Suprapubic skin (tissue), 4 donors: ENCODE results near the gene FOXM1. TPM values are rescaled to one million over a fixed set of nuclear protein-coding genes. Genes with fewer than 3 reads are reported as not detected.
"Not testable (repeated sequence)": the region's sequence is repeated elsewhere in the genome, so short reads cannot be mapped to it uniquely, and the experiment has no call there.

Source experiments
- DNase-seq, 2 donors: peaks; one replicate each; pipeline ENCODE4 v3.0.0-alpha.2; 2019; ENCODE audit warnings: low spot score in 2 of 2
- H3K27ac ChIP-seq: fragments of 200-600 bp; sonication (generic); one replicate; pipeline ENCODE4 v1.5.1; 2019
- H3K27me3 ChIP-seq: fragments of 200-600 bp; sonication (generic); one replicate; pipeline ENCODE4 v1.5.1; 2019
- H3K36me3 ChIP-seq: fragments of 200-600 bp; sonication (generic); one replicate; pipeline ENCODE4 v1.5.1; 2019
- H3K4me1 ChIP-seq: fragments of 200-600 bp; sonication (generic); one replicate; pipeline ENCODE4 v1.5.1; 2019
- H3K4me3 ChIP-seq: fragments of 200-600 bp; sonication (generic); one replicate; pipeline ENCODE4 v1.5.1; 2019; ENCODE audit warnings: mild to moderate bottlenecking
- H3K9me3 ChIP-seq: fragments of 200-600 bp; sonication (generic); one replicate; pipeline ENCODE4 v1.5.1; 2019
- EP300 ChIP-seq: sonication (generic); formaldehyde crosslinking; IDR thresholded peaks from one replicate; pipeline ENCODE4 v1.6.1; 2017; ENCODE audit warnings: antibody characterized with exemption
- POLR2A ChIP-seq, 2 donors: fragments of 450-650 bp; IDR thresholded peaks; one replicate each; pipeline ENCODE4 v1.6.1; 2017; ENCODE audit warnings: antibody characterized with exemption in 2 of 2, mild to moderate bottlenecking in 2 of 2, moderate library complexity in 2 of 2
- POLR2AphosphoS5 ChIP-seq, 3 donors: sonication (generic); formaldehyde crosslinking; IDR thresholded peaks; one replicate each; pipeline ENCODE4 v1.6.1; 2017; ENCODE audit warnings: antibody characterized with exemption in 3 of 3
- WGBS: methylation state at CpG from one replicate; pipeline ENCODE4 v1.1.5; 2018; 5-methylcytosine and 5-hydroxymethylcytosine counted together
- total RNA-seq, 4 donors: library from RNA; depleted of rRNA; stranded (reverse); fragments of >200 nt; gene quantifications; one replicate each; pipeline ENCODE4 v1.1.0, GENCODE V29; 2016
- TF ChIP-seq, protein P1 (sequence below), 2 donors: fragments of 200-600 bp in 1 of 2; fragments of 450-650 bp in 1 of 2; sonication (generic) in 1 of 2; IDR thresholded peaks; one replicate each; pipeline ENCODE4 v1.5.1; 2016 to 2019; ENCODE audit warnings: antibody characterized with exemption in 2 of 2, mild to moderate bottlenecking in 1 of 2, moderate library complexity in 1 of 2

FOXM1 gene
- total RNA-seq, 4 donors from 2014 or later, result 4.1 to 9.2 (median 7.1) TPM

GRCh38 chr12:2864198-2864597, 12.8 kb downstream of the FOXM1 start:
- Histone ChIP-seq H3K27me3 (no peaks in the 10 kb centered on the region), H3K27ac (no peak overlapping the region), H3K4me3 (no peak overlapping the region), H3K9me3 (no peaks in the 10 kb centered on the region), H3K36me3 (peaks cover 15% of the 10 kb centered on the region), H3K4me1 (no peaks in the 10 kb centered on the region)
- TF ChIP-seq, protein P1, sequence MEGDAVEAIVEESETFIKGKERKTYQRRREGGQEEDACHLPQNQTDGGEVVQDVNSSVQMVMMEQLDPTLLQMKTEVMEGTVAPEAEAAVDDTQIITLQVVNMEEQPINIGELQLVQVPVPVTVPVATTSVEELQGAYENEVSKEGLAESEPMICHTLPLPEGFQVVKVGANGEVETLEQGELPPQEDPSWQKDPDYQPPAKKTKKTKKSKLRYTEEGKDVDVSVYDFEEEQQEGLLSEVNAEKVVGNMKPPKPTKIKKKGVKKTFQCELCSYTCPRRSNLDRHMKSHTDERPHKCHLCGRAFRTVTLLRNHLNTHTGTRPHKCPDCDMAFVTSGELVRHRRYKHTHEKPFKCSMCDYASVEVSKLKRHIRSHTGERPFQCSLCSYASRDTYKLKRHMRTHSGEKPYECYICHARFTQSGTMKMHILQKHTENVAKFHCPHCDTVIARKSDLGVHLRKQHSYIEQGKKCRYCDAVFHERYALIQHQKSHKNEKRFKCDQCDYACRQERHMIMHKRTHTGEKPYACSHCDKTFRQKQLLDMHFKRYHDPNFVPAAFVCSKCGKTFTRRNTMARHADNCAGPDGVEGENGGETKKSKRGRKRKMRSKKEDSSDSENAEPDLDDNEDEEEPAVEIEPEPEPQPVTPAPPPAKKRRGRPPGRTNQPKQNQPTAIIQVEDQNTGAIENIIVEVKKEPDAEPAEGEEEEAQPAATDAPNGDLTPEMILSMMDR (IDR thresholded peaks at IDR 0.05), result no peak
- TF ChIP-seq POLR2AphosphoS5 (IDR thresholded peaks at IDR 0.05) (no peak), EP300 (no peak), POLR2A (IDR thresholded peaks at IDR 0.05) (no peak)
- 95% methylated on average over 9 of the region's 9 CpGs for WGBS
- DNase-seq, result no peak

- H3K4me3 ChIP-seq, H3K27ac ChIP-seq, DNase-seq, H3K4me1 ChIP-seq, H3K9me3 ChIP-seq, H3K27me3 ChIP-seq: not testable (repeated sequence)
- 94% methylated on average over 7 of the region's 7 CpGs for WGBS
- H3K36me3 ChIP-seq, result peaks cover 23% of the 10 kb centered on the region
Observed at GRCh38 chr12:2863402-2863801, 13.6 kb downstream of the FOXM1 start.

DNA sequence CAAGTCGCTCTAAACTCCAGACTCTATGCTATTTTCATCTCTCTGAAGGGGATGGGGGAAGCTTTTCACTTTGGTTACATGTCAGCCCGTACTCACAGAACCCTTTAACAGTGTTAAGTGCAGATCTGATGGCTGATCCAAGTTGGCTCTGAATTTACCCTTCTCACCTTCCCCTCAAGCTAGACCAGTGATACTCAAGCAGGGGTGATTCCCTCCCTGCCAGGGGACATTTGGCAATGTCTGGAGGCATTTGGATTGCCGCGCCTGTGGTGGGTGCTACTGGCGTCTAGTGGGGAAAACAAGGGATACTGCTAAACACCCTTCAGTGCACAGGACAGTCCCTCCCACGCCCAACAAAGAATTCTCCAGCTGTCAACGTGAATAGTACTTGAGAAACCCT, 14.1 kb downstream of the FOXM1 start:
- Histone ChIP-seq H3K27ac (no peak overlapping the region), H3K36me3 (peaks cover 28% of the 10 kb centered on the region), H3K27me3 (no peaks in the 10 kb centered on the region), H3K9me3 (no peaks in the 10 kb centered on the region), H3K4me1 (no peaks in the 10 kb centered on the region), H3K4me3 (no peak overlapping the region)
- 85% methylated on average over 6 of the region's 7 CpGs for WGBS
- DNase-seq, result no peak
- TF ChIP-seq, protein P1 (IDR thresholded peaks at IDR 0.05), result no peak
- no peak for TF ChIP-seq POLR2AphosphoS5 (IDR thresholded peaks at IDR 0.05)
- TF ChIP-seq POLR2A (IDR thresholded peaks at IDR 0.05), result no peak
- TF ChIP-seq EP300, result no peak

DNA sequence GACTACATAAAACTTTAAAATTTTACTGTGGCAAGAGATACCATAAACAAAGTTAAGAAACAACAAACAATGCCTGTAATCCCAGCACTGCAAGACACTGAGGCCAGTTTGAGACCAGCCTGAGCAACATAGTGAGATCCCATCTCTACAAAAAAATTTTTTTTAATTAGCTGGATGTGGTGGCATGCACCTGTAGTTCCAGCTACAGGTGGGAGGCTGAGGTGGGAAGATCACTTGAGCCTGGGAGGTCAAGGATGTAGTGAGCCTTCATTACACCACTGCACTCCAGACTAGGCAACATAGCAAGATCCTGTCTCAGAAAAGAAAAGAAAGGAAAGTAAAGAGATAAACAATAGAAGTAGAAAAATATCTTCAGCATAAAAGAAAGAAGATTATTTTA, 16.8 kb downstream of the FOXM1 start:
- Histone ChIP-seq H3K36me3 (peaks cover 35% of the 10 kb centered on the region), H3K4me1 (no peaks in the 10 kb centered on the region), H3K27me3 (no peaks in the 10 kb centered on the region), H3K4me3 (no peak overlapping the region), H3K9me3 (no peaks in the 10 kb centered on the region), H3K27ac (no peak overlapping the region)
- DNase-seq, result no peak
- TF ChIP-seq EP300 (no peak), POLR2AphosphoS5 (IDR thresholded peaks at IDR 0.05) (no peak), POLR2A (IDR thresholded peaks at IDR 0.05) (no peak)
- TF ChIP-seq, protein P1 (IDR thresholded peaks at IDR 0.05), result no peak

DNA sequence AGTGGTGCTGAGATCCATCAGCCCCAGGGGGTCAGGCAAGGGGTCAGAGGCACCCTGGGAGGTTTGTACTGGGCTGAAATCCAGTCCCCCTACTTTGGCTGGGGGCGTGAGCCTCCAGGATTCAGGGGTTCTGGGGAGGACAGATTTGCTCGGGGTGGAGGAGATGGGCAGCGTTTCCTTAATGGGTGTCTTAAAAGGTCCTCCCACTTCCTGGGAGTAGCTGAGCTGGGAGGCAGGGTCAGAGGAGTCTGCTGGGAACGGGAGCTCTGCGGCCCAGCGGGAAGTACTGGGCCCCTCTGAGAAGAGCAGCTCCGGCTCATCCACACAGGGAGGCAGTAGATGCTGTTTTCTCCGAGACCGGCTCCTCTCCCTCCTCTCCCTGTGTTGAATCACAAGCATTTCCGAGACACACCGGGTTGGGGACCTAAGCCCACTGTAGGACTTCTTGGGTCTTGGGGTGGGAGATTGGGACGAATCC, 18.0 kb downstream of the FOXM1 start:
- Histone ChIP-seq H3K9me3 (no peaks in the 10 kb centered on the region), H3K27me3 (no peaks in the 10 kb centered on the region), H3K4me1 (no peaks in the 10 kb centered on the region), H3K36me3 (peaks cover 27% of the 10 kb centered on the region), H3K27ac (no peak overlapping the region), H3K4me3 (no peak overlapping the region)
- WGBS, result 86% methylated on average over 7 of the region's 12 CpGs
- DNase-seq, result no peak
- TF ChIP-seq POLR2AphosphoS5 (IDR thresholded peaks at IDR 0.05) (no peak), POLR2A (IDR thresholded peaks at IDR 0.05) (no peak), EP300 (no peak)
- TF ChIP-seq, protein P1 (IDR thresholded peaks at IDR 0.05), result no peak

DNA sequence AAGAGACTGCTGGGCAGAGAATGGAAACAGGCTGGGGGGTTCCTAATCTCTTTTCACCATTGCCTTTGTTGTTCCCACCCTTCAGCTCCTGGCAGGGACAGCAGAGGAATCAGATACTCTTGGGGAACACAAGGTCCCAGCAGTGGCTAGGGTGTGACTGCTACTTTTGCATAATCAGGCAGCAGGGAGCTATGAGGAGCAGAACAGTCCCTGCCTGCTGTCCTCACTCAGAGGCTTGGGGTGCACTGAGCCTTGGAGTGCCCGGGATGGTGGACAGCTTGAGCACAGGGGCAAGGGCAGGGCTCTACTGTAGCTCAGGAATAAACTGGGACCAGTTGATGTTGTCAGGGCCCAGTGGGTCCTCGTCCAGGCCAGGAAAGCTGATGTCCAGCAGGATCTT, 18.6 kb downstream of the FOXM1 start:
- no peak overlapping the region for H3K27ac ChIP-seq
- WGBS, result no CpG with 5 or more reads among the region's 2 CpGs

More for the DNA sequence above, 18.6 kb downstream of the FOXM1 start:
- TF ChIP-seq EP300 (no peak), POLR2A (IDR thresholded peaks at IDR 0.05) (no peak), POLR2AphosphoS5 (IDR thresholded peaks at IDR 0.05) (no peak)
- TF ChIP-seq, protein P1 (IDR thresholded peaks at IDR 0.05), result no peak
- peaks cover 27% of the 10 kb centered on the region for H3K36me3 ChIP-seq
- no peaks in the 10 kb centered on the region for H3K9me3 ChIP-seq
- no peaks in the 10 kb centered on the region for H3K27me3 ChIP-seq
- H3K4me3 ChIP-seq, result no peak overlapping the region
- no peaks in the 10 kb centered on the region for H3K4me1 ChIP-seq
- DNase-seq, result no peak
